ENCODE results near the gene RPAP2.
"Not testable (repeated sequence)": the region's sequence is repeated elsewhere in the genome, so short reads cannot be mapped to it uniquely, and the experiment has no call there.

RPAP2 gene

DNA sequence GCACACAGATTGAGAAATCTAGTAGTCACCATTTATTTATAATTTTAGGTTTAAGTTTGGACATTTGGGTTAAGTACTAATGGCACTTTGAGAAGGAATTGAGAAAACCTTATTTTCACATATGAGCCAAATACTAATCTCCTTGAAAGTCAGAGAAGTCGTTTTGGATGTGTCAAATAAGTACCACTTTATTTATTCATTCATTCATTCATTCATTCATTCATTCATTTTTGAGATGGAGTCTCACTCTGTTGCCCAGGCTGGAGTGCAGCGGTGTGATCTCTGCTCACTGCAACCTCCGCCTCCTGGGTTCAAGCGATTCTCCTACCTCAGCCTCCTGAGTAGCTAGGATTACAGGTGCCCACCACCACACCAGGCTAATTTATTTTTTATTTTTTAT lies 79.1 kb downstream of the RPAP2 start:
- DNase-seq = not testable (repeated sequence)

DNA sequence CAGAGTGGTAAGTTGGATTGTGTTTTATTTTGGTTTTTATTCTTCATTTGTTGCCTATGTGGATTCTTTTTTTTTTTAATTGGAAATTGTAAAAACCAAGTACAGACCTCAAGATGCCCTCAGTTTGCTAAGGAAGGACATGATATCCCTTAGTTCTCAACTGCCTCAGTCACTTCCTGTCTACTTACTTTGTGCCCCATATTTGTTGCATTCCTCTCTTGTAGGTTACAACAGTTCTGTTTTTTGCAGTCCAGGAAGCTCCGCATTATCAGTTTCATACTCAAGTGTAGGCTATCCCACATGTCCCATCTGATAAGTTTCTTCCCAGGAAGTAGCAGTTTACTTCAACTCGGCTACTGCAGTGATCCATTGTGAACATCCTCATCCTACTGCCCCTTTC lies 82.0 kb downstream of the RPAP2 start:
- no peak for DNase-seq

DNA sequence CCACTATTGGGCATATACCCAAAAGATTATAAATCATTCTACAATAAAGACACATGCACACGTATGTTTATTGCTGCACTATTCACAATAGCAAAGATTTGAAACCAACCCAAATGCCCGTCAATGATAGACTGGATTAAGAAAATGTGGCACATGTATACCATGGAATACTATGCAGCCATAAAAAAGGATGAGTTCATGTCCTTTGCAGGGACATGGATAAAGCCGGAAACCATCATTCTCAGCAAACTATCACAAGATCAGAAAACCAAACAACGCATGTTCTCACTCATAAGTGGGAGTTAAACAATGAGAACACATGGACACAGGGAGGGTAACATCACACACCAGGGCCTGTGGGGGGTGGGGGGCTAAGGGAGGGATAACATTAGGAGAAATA lies 95.1 kb downstream of the RPAP2 start:
- not testable (repeated sequence) for DNase-seq

DNA sequence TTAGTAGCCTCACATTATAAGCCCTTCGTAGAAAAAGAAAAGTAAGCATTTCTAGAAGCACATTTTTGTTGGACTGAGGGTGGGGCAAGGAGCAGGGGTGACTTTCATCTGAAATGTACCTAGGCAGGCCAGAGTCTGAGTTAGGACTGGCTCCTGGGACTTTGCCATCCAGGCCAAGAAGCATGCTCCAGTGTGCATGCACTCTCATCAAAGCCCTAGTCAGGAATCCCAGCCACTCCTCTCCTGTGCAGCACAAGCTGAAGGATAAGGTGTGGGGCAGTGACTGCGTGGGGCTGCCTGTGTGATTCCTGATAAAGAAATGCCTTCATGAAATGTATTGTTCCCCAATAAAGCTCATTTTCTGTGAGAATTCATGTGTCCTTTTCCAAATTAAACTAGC lies 99.7 kb downstream of the RPAP2 start:
- no peak for DNase-seq

DNA sequence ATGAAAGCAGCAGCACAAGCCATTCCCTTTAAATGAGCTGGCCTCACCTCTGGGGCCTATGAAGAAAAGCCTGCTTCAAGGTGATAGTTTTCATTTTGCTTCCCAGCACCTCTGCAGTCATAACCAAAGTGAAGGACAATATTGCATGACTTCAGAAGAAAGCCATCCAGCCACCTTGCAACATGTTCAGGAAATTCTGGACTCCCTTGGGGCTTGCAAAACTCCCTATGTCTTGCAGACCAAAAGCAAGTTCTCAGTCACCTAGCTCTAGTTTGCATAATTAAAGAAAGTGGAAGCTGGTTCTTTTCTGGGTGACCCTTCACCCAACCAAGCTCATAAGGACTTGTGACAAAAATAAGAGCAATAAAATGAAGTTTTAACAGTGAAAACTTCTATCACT lies 100.2 kb downstream of the RPAP2 start:
- no peak for DNase-seq

DNA sequence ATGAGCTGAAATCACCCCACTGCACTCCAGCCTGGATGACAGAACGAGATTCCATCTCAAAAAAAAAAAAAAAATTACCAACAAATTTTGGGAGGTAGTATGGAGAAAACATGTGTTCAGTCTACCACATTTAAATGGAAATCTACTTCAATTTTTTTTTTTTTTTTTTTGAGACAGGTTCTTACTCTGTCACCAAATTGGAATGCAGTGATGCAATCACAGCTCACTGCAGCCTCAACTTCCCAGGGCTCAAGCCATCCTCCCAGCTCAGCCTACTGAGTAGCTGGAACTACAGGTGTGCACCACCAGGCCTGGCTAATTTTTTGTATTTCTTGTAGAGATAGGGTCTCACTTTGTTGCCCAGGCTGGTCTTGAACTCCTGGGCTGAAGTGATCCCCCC lies 105.8 kb downstream of the RPAP2 start:
- no peak for DNase-seq

DNA sequence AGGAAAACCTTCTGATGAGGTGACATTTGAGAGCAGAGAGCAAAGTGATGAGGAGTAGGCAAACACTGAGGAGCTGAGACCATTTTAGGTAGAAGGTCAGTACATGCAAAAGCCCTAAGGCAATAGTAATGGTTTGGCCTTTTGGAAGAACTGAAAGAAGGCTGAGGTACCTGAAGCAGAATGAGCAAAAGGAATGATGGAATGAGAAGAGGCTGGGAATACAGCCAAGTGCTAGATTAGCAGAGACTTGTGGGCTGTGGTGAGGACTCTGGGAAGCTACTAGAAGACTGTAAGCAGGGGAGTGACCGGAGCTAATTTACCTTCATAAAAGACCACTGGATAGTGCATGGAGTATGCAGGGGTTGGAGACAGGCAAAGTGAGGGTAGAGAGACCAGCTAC lies 110.0 kb downstream of the RPAP2 start:
- no peak for DNase-seq

DNA sequence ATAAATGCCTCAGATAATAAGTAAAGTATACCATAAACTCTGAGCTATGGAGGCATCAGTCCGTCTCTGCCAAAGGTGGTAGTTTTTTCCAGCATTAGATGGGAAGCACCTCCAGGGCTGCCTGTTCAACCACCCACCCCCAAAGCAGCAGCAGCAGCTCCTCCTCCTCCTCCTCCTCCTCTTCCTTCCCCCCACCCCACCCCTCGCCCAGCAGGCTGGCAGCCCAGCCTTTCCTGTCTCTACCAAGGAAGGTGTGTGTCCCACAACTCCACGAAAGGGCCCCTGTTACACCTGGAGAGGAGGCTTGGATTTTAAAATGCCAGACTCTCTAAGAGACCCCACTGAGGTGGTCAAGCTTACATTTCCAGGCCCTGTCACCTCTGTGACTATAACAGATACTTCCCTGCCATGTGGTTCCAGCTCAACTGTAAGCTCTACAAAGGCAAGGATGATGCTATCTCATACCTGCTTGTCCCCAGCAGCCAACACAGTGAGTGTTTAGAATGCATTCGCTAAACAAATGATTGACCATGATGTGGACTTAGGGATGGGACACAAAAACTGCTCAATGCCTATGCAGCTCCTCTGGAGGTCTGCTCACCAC lies 111.2 kb downstream of the RPAP2 start:
- DNase-seq = no peak

DNA sequence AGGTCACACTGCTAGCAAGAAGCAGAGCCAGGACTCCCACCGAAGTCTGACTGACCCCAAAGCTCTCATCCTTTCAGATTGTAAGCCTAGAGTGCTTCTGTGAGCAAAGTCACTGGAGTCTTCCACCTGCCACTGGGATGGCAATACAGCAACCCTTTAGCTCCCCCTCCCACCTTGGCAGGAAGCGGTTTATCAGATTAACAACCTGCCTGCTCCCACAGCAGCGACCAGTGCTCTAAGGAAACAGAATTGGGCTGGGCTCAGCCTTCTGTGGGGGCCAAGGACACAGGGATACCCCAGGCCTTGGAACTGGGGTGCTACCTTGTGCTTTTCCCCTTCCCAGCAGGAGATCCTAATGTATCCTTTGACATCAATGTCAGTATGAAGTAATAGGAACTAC lies 111.8 kb downstream of the RPAP2 start:
- no peak for DNase-seq

DNA sequence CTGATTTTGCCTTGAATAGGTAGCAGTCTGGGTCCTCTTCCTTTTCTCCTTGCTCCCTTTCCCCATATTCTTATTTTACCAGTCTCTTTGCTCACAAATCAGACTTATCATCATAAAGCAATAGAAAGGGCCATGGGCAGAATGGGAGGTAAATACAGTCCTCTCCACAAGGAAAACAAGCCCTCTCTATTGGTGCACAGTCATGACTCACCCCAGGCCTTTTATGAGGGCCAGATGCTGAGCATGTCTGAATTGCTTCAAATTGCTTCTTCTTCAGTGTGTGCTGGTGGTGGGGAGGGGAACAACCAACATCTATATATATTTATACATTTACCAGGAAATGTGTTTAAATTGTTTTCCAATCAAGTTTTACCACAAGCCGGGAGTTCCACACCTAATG lies 112.7 kb downstream of the RPAP2 start:
- no peak for DNase-seq

DNA sequence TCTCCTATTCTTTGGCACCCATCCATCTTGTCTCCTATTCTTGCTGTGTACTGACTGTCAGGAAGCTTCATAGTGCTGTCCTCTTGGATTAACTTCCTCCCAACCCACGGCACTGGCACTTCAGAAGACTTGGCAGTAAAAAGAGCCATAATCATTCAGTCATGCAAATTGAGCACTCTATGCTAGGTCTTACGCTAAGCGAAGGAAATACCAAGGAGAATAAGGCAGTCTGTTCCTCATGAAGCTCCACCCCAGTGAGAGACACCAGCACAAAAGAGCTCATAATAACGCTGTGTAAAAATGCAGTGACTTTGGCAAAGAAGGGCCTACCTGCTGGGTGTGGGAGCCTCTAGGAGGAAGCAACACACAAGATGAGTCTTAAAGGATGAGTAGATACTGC lies 120.8 kb downstream of the RPAP2 start:
- no peak for DNase-seq

DNA sequence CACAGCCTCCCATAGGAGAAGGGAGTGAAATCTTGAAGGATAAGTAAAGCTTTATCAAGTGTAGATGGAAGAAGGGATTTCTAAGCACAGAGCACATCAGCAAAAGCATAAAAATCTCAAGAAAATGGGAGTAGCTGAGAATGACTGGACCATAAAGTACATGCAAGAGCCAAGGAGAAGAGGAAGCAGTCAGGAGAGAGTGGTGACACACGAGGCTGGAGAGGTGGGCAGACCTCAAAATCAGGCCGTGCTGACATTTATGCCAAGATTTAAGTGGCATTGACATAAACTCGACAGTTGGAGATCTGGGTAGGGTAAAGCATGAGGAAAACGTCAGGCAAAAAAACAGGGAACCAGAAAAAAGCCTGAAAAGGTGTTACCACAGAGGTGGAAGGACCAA lies 125.5 kb downstream of the RPAP2 start:
- no peak for DNase-seq

DNA sequence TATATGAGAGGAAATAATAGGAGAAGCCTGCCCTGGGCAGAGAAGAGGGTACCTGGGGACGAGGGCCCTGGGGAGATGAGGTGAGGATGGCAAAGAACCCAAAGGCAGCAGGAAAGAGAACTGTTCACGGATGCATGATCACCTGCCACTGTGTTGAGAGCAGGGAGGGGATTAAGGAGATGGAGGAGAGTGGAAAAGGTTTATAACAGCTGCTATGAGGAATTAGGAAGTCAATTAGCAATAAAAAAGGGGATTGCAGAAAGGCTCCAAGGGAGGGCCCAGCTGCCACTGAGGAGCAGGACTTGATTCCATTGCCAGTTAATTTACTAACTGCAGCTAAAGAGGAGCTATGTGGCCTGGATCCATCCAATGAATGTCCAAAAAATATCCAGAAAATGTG lies 126.8 kb downstream of the RPAP2 start:
- DNase-seq = no peak

DNA sequence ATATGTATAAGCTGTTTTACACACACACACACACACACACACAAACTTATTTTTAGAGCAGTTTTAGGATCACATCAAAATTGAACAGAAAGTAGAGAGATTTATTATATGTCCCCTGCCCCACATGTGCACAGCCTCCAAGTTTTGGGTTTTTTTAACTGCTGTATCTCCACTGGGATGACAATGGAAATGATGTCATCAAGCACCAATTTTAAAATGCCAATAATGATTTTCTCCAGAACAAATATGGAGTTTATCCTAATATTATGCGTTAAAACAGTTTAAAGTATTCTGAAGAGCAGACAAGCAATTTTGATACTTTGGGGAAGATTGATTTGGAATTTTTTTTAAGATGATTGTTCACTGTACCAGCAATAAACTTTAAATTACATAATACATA lies 131.2 kb downstream of the RPAP2 start:
- no peak for DNase-seq

DNA sequence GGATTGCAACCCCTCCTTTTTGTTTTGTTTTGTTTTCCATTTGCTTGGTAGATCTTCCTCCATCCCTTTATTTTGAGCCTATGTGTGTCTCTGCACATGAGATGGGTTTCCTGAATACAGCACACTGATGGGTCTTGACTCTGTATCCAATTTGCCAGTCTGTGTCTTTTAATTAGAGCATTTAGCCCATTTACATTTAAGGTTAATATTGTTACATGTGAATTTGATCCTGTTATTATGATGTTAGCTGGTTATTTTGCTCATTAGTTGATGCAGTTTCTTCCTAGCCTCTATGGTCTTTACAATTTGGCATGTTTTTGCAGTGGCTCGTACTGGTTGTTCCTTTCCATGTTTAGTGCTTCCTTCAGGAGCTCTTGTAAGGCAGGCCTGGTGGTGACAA lies 135.7 kb downstream of the RPAP2 start:
- not testable (repeated sequence) for DNase-seq

DNA sequence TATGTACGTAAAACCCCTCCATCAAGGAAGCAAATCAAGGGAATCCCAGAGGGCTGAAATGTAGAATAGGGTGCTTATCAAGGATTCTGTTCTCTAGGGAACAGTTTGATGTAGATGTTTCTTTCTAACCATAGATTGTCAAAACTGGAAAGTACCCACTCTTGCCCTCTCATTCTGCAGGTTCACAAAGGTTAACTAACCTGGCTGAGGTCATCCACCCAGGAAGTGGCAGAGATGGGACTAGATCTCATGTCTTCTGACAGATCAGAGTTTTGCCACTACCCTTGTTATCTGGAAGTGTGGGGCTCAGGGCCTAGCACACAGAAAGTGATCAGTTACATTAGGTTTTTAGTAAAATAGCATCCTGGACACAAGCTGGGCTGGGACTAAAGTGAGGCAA lies 140.4 kb downstream of the RPAP2 start:
- no peak for DNase-seq

DNA sequence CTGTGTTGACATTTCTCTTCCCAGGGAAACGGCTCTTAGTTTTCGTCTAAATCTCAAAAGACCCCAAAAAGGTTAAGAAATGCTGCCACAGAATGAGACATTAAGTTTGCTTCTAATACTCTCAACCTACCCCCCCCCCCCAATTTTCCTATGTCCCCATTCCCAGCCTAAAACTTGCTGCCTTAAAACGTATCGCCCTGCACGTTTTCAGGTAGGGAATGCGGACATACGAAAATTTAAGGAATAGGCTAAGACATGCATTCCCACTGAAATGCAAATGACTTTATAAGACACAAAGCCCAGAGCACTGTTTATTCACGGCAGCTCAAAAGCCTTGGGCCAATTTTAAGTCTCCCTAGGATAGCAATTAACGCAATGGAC lies 142.4 kb downstream of the RPAP2 start:
- DNase-seq = no peak

DNA sequence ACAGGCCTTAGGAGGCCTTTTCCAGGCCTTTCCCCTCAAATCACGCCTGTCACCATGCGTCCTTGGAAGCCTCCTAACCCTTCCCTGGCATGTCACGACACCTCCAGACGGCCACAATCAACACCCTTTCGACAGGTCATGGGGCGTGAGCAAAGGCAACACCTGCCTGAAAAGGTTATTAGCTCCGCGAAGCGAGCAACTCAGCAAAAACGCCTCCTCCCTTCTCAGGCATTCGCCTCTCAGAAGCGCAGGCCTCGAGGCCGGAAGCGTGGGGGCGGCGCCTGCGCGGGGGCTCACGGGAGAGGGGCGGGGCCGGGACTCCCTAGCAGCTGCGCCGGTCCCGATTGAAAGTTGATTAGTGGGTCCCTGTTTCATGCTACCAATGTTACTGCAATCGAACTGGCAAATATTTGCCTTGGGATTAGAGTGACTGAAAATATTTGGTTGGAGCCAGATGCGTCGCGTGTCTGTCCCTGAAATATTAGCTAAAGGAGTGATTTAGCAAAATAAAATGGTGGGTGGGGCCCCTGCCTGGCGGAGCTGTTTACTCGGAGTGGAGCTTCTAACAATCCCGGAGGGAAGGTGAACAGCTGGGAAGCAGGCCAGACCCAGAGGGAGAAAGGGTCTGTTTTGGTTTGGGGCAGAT lies 143.0 kb downstream of the RPAP2 start:
- no peak for DNase-seq

DNA sequence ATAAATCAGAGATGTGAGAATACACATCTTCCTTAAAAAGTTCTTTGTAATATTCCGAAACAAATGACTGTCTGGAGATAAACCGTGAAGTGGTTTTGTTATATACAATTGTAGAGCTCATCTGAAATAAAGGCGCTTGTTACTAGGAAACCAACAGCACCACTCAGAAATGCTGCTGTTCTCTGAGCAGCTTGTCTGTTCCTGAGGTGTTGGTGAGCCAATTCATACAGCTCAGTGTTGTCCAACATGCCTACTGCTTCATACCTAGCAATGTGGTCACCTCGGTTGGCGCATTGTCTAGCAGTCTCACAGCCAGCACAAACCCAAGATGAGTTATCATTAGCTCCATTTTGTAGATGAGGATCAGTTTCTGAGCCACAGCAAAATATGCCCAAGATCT lies 143.5 kb downstream of the RPAP2 start:
- no peak for DNase-seq

DNA sequence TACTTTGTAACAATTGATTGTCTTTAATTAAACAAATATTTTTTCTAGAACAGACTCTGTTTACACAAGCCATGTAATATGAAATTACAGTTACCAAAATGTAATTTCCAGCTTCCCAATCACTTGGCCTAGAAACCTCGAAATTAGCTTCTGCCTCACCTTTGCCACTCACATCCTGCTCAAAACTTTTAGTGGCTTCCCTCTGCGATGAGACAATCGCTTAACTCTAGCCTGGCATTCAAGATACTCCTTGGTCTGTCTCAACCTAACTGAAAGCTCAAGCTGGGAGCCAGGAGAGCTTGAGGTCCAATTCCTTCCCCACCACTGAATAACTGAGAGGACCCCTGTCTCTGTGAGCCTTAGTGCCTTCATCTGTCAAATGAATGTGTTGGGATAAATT lies 145.0 kb downstream of the RPAP2 start:
- DNase-seq = no peak

DNA sequence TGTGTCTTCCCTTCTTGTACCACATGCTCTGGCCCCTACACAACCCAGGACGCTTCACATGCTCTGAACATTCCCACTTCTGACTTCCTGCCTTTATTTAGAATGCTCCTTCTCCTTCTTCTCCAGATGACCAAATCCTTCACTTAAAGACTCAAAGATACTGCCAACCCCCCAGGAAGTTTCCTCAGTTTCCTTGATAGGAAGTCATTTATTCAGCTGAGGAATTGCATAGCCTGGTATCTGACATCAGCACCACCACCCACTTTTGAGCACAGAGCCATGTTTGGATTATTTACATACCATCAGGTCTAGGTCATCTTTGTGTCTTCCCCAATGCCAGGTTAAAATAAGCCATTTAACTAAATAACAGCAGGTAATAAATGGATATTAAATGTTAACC lies 145.5 kb downstream of the RPAP2 start:
- DNase-seq = no peak

DNA sequence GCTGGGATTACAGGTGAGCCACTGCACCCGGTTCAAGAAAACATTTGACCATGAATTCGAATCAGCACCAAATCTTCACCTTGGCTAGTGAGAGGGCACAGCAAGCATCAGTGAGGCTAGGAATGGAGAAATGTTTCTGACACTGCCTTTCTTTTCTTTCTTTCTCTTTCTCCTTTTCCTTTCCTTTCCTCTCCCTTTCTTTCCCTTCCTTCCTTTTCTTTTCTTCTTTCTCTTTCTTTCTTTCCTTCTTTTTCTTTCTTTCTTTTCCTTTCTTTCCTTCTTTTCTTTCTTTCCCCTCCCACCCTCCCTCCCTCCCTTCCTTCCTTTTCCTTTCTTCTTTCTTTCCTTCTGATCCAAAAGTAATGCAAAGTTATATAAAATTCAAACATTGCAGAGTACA lies 147.0 kb downstream of the RPAP2 start:
- no peak for DNase-seq

DNA sequence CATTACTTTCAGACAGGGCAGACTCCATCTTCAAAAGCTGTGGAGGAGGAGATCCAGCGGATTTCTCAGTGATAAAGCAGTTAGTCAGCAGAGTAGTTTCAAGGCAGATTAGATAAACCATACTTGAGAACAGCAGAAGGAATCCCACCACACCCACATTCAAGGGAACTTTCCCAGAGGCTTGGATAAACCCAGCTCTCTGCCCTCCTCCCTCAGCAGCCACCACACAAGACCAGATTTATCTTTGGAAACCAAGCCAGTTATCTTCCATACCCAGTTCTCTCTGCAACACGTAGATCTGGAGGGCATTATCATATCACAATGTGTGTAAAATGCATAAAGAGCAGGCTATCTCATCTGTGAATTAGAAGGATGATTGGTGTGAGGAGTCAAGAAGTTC lies 147.7 kb downstream of the RPAP2 start:
- DNase-seq = no peak

DNA sequence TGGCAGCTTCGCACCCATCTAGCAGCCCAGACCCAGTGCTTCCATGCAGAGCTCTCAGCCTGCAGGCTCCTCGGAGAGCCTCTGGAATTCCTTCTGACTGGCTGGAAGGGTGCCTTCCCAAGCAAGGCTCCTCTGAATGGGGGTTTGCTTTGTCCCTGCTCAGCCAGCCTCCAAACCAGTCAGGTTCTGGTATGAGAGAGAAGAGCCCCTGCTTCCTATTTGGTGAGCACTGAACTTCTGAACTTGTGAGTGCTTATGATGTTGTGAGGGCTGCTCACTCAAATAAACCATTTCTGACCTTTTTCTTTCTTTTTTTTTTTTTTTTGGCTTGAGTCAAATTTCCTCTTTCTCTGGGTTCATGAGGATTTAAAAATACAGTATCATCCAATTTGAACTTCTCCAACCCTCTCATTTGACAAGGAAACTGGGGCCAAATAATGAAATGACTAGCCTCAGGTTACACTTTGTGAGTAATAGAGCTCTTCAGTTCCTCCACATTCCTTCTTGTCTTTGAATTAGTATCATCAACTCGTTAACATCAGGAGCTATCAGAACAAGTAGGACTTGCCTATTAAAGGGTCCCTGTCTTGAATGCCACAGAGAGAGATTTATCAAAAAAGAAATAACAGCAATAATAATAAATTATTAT lies 148.3 kb downstream of the RPAP2 start:
- DNase-seq = no peak

DNA sequence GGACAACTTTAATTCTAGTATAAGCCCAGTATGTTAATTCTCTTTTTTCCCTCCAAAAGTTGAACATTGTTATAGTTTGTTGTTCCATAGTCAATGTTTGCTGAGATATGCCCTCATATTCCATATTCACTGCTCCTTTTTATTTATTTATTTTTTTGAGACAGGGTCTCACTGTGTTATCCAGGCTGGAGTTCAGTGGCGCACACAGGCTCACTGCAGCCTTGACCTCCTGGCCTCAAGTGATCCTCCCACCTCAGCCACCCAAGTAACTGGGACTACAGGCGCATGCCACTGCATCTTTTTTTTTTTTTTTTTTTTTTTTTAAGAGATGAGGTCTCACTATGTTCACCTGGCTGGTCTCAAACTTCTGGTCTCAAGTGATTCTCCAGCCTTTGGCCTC lies 149.1 kb downstream of the RPAP2 start:
- no peak for DNase-seq
